NCI-H1417 treated with DMSO at 0.1 percent for 48 hours (cell line): ENCODE measurements around the gene NAIF1.
"Not testable (repeated sequence)": the region's sequence is repeated elsewhere in the genome, so short reads cannot be mapped to it uniquely, and the experiment has no call there.

Experiments
- DNase-seq: peaks from one replicate; lab custom pipeline; 2025; lab: John Stamatoyannopoulos, UW

Gene NAIF1

DNA sequence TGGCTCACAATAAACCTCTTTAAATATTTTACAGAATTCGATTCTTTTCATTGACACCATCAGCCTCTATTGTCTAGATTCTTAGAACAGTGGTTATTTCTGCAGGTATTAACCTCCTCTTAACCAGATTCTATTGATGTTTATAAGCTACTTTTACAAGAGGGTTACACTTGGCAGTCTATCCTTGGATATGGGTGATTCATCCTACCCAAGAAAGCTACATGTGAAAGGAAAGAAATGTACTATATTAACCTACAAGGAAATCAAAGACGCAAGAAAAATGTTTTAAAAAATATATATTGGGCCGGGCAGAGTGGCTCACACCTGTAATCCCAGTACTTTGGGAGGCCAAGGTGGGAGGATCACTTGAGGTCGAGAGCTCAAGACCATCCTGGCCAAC lies 17.6 kb upstream of the NAIF1 start:
- no peak for DNase-seq

GRCh38 chr9:128082151-128082550 lies 15.0 kb upstream of the NAIF1 start:
- no peak for DNase-seq

GRCh38 chr9:128081056-128081455 lies 13.9 kb upstream of the NAIF1 start:
- DNase-seq, result no peak

GRCh38 chr9:128080206-128080605 lies 13.1 kb upstream of the NAIF1 start:
- no peak for DNase-seq

DNA sequence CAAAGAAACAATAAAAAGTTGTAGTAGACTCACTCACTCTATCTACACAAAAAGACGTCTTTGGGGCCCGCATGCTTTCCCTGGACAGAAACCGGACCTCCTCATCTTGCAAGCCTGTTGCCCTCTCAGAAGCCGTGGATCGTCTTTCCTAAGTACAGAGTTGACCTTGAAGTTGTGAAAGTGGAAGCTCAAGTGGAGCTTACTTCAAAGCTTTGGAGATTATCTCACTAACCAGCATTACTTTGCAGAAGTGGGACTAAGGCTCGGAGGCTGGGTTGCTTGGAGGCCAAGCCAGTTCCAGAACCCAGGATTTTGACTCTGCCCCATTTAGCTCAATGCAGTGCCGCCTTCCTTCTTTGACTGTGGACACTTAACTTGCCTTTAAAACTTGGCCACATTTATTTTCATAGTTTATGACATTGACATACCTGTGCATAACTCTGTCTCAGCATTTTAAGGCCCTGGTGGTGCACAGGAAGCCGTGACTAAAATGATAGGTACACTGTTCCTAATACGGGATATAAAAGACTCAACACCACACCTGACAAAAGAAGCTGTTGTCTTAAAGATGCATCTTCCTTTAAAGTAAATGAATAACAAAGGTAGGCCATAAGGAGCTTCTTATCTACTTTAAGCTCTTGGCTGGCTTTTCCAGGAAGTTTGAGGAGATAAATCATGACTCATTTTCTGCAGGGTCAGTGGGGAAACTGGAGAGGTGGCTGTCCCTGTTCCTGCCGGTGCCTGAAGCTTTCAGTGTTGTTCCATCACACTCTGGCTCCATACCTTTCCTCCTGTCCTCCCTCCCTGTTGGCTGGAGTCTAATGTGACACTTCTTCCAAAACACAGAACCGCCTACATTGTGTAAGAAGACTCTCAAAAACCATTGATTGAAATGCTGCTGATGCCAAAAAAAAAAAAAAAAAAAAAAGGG lies 11.6 kb upstream of the NAIF1 start:
- no peak for DNase-seq

- no peak for DNase-seq
Measured at GRCh38 chr9:128077847-128078503, 10.9 kb upstream of the NAIF1 start.

DNA sequence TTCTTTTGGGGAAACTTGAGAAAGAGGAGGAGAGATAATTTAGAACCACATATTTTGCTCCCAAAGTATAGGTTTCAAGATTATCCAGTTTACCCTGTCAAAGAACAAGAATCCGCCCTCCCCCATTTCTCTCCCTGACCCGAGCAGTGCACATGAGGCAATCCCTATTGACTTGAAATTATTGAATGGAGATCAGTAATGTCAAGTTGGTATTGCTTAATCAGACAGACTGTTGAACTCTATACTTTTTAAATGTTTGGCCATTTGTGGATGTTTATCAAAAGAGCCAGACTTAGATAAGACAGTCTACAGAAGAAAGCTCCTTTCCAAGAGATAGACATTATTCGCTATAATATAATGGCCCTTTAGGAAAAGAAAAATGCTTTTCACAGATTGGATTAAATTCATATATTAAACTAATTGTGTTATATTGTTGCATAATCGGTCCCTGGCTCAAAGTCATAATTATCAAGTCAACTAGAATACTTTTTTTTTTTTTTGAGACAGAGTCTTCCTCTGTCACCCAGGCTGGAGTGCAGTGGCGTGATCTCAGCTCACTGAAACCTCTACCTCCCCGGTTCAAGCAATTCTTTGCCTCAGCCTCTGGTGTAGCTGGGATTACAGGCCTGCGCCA lies 6.2 kb upstream of the NAIF1 start:
- no peak for DNase-seq

GRCh38 chr9:128072144-128073021 lies 5.3 kb upstream of the NAIF1 start:
- DNase-seq, result peak; percentile 38

DNA sequence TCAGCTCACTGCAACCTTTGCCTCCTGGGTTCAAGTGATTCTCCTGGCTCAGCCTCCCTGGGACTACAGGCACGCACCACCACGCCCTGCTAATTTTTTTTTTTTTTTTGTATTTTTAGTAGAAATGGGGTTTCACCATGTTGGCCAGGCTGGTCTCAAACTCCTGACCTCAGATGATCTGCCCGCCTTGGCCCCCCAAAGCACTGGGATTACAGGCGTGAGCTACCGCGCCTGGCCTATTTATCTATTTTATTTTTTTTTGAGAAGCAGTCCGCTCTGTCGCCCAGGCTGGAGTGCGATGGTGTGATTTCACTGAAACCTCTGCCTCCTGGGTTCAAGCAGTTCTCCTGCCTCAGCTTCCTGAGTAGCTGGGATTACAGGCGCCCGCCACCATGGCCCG lies 4.4 kb upstream of the NAIF1 start:
- not testable (repeated sequence) for DNase-seq

DNA sequence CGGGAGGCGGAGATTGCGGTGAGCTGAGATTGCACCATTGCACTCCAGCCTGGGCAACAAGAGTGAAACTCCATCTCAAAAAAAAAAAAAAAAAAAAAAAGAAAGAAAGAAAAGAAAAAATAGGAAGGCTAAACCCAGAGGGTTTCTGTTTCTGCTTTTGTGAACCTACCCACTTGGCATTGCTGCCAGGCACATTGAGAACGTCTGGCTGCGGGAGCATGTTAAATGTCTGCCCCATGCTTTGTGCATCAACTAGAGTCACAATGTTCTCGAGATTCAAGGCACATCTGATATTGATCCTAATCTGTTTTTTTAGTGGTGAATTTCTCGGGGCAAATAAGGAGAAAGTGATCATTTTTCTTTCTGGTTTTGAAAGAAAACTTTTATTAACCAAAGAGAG lies 3.8 kb upstream of the NAIF1 start:
- no peak for DNase-seq

GRCh38 chr9:128068386-128069205 lies 1.5 kb upstream of the NAIF1 start:
- DNase-seq, result no peak

GRCh38 chr9:128067645-128068385 lies 695 bp upstream of the NAIF1 start, which contains the start of gene SLC25A25:
SLC25A25 (plus strand) TSS chr9:128068232; CDS start chr9:128068320, 88 bp downstream.
- DNase-seq, result peak; percentile 98

- no peak for DNase-seq
Measured at GRCh38 chr9:128065907-128066712, 1.0 kb downstream of the NAIF1 start.

- DNase-seq, result no peak
Measured at GRCh38 chr9:128062846-128063831, 4.0 kb downstream of the NAIF1 start.

- no peak for DNase-seq
Measured at GRCh38 chr9:128062279-128062678, 4.8 kb downstream of the NAIF1 start.

DNA sequence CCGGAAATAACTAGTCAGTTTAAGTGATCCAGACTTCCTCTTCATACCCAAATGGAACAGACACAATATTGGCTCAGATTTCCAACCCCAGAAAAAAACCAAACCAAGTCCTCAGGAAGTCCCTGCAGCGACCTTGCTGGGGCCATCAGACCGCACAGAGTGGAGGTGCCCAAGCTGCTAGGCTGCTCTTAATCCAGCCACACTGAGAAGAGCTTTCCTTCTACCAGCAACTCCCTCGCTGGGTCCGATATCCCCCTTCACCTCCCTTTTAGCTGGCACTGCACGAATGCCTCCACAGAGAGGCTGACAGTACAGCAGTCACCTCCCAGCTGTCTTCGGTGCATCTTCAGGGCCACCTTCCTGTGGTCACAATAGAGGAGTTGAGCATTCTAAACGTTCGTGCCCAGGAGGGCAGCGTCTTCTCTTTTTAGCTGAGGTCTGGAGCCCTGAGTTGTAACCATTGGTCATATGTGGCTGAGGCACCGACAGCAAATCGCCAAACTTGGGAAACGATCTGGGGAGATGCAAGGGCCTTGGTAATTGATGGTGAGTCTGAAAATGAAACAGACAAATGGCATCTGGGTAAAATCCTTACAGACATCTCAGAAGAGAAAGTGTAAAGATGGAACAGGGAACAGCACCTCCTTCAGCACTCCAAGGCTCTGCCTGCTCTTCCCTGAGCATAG lies 5.7 kb downstream of the NAIF1 start:
- no peak for DNase-seq

DNA sequence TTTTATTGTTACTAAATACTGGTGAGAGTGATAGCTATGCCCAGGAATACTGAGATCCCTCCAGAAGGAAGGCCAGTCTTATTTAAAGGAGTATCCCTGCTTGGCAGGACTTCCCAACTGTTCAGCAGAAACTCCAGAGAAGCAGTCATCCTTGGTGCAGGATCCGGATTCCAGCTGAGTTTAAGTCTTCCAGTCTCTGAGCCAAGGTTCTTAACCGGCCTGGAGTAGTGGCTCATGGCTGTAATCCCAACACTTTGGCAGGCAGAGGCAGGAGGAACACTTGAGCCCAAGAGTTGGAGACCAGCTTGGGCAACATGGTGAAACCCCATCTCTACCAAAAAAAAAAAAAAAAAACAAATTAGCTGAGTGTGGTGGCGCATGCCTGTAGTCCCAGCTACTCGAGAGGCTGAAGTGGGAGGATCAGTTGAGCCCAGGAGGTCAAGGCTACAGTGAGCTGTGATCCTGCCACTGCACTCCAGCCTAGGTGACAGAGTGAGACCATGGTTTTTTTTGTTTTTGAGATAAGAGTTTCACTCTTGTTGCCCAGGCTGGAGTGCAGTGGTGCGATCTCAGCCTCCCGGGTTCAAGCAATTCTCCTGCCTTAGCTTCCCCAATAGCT lies 7.6 kb downstream of the NAIF1 start:
- DNase-seq, result no peak
